Measurements from ENCODE around the gene ZNF516. TPM values are rescaled to one million over a fixed set of nuclear protein-coding genes. Genes with fewer than 3 reads are reported as not detected.

The ZNF516 gene
- total and polyA plus RNA-seq, 2 of the 13 experiments (the other 11 are each of a cell fraction or from before 2014, with no cell fraction given) = 16.6 to 18.7 TPM

- DNase-seq (ENCODE audit: low spot score) = no peak
- no TSS peak for BruUV-seq (replicated peaks)
- in situ Hi-C loops (cut with HindIII; ENCODE audit: extremely low pct_ligation_motif_present, low pct_unique_long_range_greater_than_20kb) (no loop called here), intact Hi-C loops (cut with micrococcal nuclease; ENCODE audit: unreplicated experiment) (no loop called here)
- whole genome bisulfite sequencing (ENCODE audit: low lambda C conversion rate) = 95% methylated on average over 19 of the region's 32 CpGs
- Histone ChIP-seq H3K27me3 (ENCODE audit: control insufficient read depth in 1 of 2, insufficient read depth in 2 of 2, low read length in 2 of 2) (no peaks in the 10 kb centered on the region), H3K36me3 (replicated peaks in 1 of 2; ENCODE audit: control insufficient read depth in 1 of 2, insufficient read depth in 2 of 2, low read length in 2 of 2) (peaks cover 24 to 41% of the 10 kb centered on the region in 2 experiments), H4K20me1 (ENCODE audit: insufficient read depth, low read length) (peaks cover 35% of the 10 kb centered on the region), H3K27ac (ENCODE audit: extremely low read length, insufficient read depth, low read length) (no peak overlapping the region), H3K79me2 (ENCODE audit: insufficient read depth, low read length) (peaks cover 20% of the 10 kb centered on the region), H2AFZ (ENCODE audit: low read length) (no peak overlapping the region), H3K4me1 (ENCODE audit: insufficient read depth, low read length) (peaks cover 25% of the 10 kb centered on the region), H3K9ac (ENCODE audit: insufficient read depth, low read depth, low read length) (no peak overlapping the region), H3K4me3 (replicated peaks in 1 of 3; ENCODE audit: insufficient read depth in 1 of 3, low read depth in 2 of 3, low read length in 3 of 3) (no peak overlapping the region), H3K9me3 (ENCODE audit: low read length) (no peaks in the 10 kb centered on the region), H3K4me2 (ENCODE audit: low read depth, low read length) (no peak overlapping the region)
- TF ChIP-seq SP1 (IDR thresholded peaks at IDR 0.05) (no peak), SP1 (CRISPR knock-in tag; IDR thresholded peaks at IDR 0.05) (no peak), AGO2 (optimal IDR thresholded peaks at IDR 0.05; ENCODE audit: low read depth, low read length) (peak; percentile 43), ARNTL (CRISPR knock-in tag; IDR thresholded peaks at IDR 0.05) (no peak), TIGD3 (CRISPR knock-in tag; IDR thresholded peaks at IDR 0.05; ENCODE audit: borderline replicate concordance) (no peak)
- CTCF ChIA-PET (ENCODE audit: low intra/inter-chr PET ratio, low total read pairs) = no interaction called here
- FAIRE-seq = no peak
- ATAC-seq = no peak
- POLR2A ChIA-PET = no interaction called here
Observed at GRCh38 chr18:76378526-76379215, 116.4 kb downstream of the ZNF516 start.

- H3K4me1 ChIP-seq (ENCODE audit: insufficient read depth, low read length) = peaks cover 25% of the 10 kb centered on the region
- peaks cover 37% of the 10 kb centered on the region for H4K20me1 ChIP-seq (ENCODE audit: insufficient read depth, low read length)
- TF ChIP-seq ARHGAP35 (CRISPR knock-in tag; IDR thresholded peaks at IDR 0.05; ENCODE audit: borderline replicate concordance) (no peak), HBP1 (CRISPR knock-in tag; IDR thresholded peaks at IDR 0.05; ENCODE audit: low read depth) (no peak)
- H2AFZ ChIP-seq (ENCODE audit: low read length) = no peak overlapping the region
- in situ Hi-C loops (cut with HindIII; ENCODE audit: extremely low pct_ligation_motif_present, low pct_unique_long_range_greater_than_20kb) = no loop called here
- H3K27me3 ChIP-seq (ENCODE audit: control insufficient read depth in 1 of 2, insufficient read depth in 2 of 2, low read length in 2 of 2) = no peaks in the 10 kb centered on the region
- peak overlapping the region in 1 of 3 experiments; percentile 7; a peak in 1 of 6 replicates for H3K4me3 ChIP-seq (replicated peaks in 1 of 3; ENCODE audit: insufficient read depth in 1 of 3, low read depth in 2 of 3, low read length in 3 of 3)
- no peak overlapping the region for H3K9ac ChIP-seq (ENCODE audit: insufficient read depth, low read depth, low read length)
- peaks cover 22% of the 10 kb centered on the region for H3K79me2 ChIP-seq (ENCODE audit: insufficient read depth, low read length)
- no peak overlapping the region for H3K4me2 ChIP-seq (ENCODE audit: low read depth, low read length)
- POLR2A ChIA-PET = interaction anchor here (0.7 kb wide), 1 partner anchor 1148 kb away, joined by 4 read pairs; no protein-coding TSS in a partner anchor
- FAIRE-seq (no peak), ATAC-seq (no peak), DNase-seq (ENCODE audit: low spot score) (no peak)
- H3K9me3 ChIP-seq (ENCODE audit: low read length) = no peaks in the 10 kb centered on the region
- 88% methylated on average over 2 of the region's 3 CpGs for WGBS (ENCODE audit: low lambda C conversion rate)
- no peak overlapping the region for H3K27ac ChIP-seq (ENCODE audit: extremely low read length, insufficient read depth, low read length)
- peaks cover 27 to 41% of the 10 kb centered on the region in 2 experiments for H3K36me3 ChIP-seq (replicated peaks in 1 of 2; ENCODE audit: control insufficient read depth in 1 of 2, insufficient read depth in 2 of 2, low read length in 2 of 2)
- no TSS peak for BruUV-seq (replicated peaks)
- intact Hi-C loops (cut with micrococcal nuclease; ENCODE audit: unreplicated experiment) = no loop called here
- CTCF ChIA-PET (ENCODE audit: low intra/inter-chr PET ratio, low total read pairs) = no interaction called here
Observed at GRCh38 chr18:76377359-76377756, 117.7 kb downstream of the ZNF516 start.
